Measurements from ENCODE around the gene DGAT2L6.
"Not testable (repeated sequence)": the region's sequence is repeated elsewhere in the genome, so short reads cannot be mapped to it uniquely, and the experiment has no call there.

DNA sequence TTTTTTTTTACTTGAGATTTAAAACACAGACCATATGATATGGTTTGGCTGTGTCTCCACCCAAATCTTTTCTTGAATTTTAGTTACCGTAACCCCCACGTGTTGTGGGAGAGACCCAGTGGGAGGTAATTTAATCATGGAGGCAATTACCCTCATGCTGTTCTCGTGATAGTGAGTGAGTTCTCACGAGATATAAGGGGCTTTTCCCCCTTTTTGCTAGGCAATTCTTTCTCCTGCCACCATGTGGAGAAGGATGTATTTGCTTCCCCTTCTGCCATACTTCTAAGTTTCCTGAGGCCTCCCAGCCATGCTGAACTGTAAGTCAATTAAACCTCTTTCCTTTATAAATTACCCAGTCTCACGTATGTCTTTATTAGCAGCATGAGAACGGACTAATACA lies 32.3 kb downstream of the DGAT2L6 start:
- TF ChIP-seq, protein P1, sequence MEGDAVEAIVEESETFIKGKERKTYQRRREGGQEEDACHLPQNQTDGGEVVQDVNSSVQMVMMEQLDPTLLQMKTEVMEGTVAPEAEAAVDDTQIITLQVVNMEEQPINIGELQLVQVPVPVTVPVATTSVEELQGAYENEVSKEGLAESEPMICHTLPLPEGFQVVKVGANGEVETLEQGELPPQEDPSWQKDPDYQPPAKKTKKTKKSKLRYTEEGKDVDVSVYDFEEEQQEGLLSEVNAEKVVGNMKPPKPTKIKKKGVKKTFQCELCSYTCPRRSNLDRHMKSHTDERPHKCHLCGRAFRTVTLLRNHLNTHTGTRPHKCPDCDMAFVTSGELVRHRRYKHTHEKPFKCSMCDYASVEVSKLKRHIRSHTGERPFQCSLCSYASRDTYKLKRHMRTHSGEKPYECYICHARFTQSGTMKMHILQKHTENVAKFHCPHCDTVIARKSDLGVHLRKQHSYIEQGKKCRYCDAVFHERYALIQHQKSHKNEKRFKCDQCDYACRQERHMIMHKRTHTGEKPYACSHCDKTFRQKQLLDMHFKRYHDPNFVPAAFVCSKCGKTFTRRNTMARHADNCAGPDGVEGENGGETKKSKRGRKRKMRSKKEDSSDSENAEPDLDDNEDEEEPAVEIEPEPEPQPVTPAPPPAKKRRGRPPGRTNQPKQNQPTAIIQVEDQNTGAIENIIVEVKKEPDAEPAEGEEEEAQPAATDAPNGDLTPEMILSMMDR (IDR thresholded peaks at IDR 0.05; ENCODE audit: insufficient read depth, low read depth, low read length): not testable (repeated sequence)
- TF ChIP-seq EZH2 (IDR thresholded peaks at IDR 0.05; ENCODE audit: insufficient read depth, low read length): not testable (repeated sequence)

Measured in astrocyte (in vitro differentiated cells and primary cell).